Esophagus squamous epithelium (tissue), 4 donors: ENCODE data around the gene PLCB2.

ENCODE experiments used
- POLR2A ChIP-seq, 4 donors: fragments of 450-650 bp; IDR thresholded peaks; one replicate each; pipeline ENCODE4 v1.6.1; 2017; ENCODE audit warnings: antibody characterized with exemption in 4 of 4, mild to moderate bottlenecking in 4 of 4, moderate library complexity in 3 of 4
- TF ChIP-seq, protein P1 (sequence below), 6 experiments: fragments of 450-650 bp in 4 of 6; fragments of 200-600 bp in 2 of 6; sonication (generic) in 2 of 6; IDR thresholded peaks; one replicate each; pipeline ENCODE4 v1.5.1; 2016 to 2019; ENCODE audit warnings: antibody characterized with exemption in 6 of 6, mild to moderate bottlenecking in 4 of 6, moderate library complexity in 4 of 6

DNA sequence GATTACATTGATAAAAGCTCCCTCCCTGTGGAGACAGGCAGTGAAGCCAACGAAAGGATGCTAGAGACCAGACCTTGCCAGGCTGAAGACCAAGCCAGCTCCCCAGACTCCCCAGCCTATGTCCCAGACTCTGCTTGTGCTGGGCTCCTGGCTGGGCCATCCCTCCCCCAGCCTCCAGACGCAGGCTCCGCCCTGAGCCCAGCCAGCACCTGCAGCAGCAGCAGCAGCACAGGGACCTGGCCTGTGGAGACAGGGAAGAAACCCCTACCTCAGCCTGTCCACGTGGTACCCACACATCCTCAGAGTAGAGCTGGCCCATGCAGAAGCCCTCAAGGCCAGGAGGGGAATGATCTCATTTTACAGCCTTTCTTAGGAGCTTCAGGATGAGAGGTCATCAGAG lies 38.1 kb downstream of the PLCB2 start:
- TF ChIP-seq, protein P1, sequence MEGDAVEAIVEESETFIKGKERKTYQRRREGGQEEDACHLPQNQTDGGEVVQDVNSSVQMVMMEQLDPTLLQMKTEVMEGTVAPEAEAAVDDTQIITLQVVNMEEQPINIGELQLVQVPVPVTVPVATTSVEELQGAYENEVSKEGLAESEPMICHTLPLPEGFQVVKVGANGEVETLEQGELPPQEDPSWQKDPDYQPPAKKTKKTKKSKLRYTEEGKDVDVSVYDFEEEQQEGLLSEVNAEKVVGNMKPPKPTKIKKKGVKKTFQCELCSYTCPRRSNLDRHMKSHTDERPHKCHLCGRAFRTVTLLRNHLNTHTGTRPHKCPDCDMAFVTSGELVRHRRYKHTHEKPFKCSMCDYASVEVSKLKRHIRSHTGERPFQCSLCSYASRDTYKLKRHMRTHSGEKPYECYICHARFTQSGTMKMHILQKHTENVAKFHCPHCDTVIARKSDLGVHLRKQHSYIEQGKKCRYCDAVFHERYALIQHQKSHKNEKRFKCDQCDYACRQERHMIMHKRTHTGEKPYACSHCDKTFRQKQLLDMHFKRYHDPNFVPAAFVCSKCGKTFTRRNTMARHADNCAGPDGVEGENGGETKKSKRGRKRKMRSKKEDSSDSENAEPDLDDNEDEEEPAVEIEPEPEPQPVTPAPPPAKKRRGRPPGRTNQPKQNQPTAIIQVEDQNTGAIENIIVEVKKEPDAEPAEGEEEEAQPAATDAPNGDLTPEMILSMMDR (IDR thresholded peaks at IDR 0.05) = no peak
- no peak for TF ChIP-seq POLR2A (IDR thresholded peaks at IDR 0.05)
